Epithelial cell of proximal tubule (primary cell): ENCODE measurements around the gene EPHB1. TPM values are rescaled to one million over a fixed set of nuclear protein-coding genes. Genes with fewer than 3 reads are reported as not detected.

ENCODE experiments used
- DNase-seq: peaks from one replicate; pipeline ENCODE4 v3.0.0-alpha.2; 2011; ENCODE audit warnings: low read depth
- H3K4me3 ChIP-seq: 2 replicates; pipeline ENCODE4 v1.5.1; 2011; ENCODE audit warnings: low read depth, mild to moderate bottlenecking, low read length
- CTCF ChIP-seq: conservative IDR thresholded peaks from 2 replicates; pipeline ENCODE4 v1.5.1; 2012; ENCODE audit warnings: low read depth, mild to moderate bottlenecking, low read length
- total RNA-seq: library from RNA; depleted of rRNA; stranded (reverse); fragments of >200 nt; gene quantifications from 2 replicates; pipeline ENCODE4 v1.2.3, GENCODE V29; 2015

EPHB1 gene
- total RNA-seq, 1 donor from 2014 or later = 1.6 TPM

DNA sequence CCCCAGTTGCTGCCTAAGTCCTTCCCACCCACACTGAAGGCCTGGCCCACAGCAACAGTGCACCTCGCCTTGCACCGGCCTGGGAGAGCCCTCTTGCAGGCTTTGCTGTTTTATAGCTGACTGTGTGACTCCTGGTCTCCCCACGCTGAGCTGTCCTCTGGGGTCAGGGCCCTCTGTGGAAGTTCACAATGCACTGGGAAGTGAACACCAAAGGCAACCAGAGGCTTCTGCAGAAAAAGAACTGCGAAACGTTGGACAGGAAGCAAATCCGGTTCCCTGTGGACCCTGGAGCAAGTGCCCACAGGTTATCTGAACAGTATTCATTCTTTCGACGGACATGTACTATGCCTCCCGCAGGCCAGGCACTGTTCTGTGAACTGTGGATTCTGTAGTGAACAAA is 737 bp upstream of the EPHB1 start:
- no peak for DNase-seq
- no peak for TF ChIP-seq CTCF
- H3K4me3 ChIP-seq = no peak overlapping the region

DNA sequence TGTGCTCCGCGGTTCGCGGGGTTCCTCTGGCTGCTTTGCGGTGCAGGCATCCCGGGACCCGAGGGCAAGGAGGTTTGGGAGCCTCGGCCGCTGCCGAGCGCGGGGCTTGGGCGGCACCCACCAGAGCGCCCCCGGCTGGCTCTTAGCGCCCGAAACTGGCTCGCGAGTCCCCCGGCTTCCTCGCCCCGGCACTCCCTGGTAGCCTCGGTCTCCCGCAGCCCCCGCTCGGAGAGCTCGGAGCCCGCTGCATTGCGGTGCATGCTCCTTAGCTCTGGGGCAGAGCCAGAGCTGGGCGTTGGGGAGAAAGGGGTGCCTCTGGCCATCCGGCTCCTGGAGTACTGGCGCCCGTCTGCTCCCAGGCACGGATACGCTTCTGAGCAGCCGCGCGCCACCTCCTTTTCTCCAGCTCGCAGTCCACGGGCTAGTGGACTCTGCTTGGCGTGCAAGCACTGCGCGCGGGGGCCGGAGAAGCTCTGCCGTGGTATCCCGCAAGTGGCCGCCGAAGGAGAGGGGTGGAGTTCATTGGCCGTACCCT is 753 bp downstream of the EPHB1 start:
- peak; percentile 5 for TF ChIP-seq CTCF
- DNase-seq = no peak
- H3K4me3 ChIP-seq = peak overlapping the region; percentile 74

- no peak for DNase-seq
- H3K4me3 ChIP-seq = peak overlapping the region; percentile 74
- TF ChIP-seq CTCF = no peak
Measured at GRCh38 chr3:134796281-134797056, 1.4 kb downstream of the EPHB1 start.

DNA sequence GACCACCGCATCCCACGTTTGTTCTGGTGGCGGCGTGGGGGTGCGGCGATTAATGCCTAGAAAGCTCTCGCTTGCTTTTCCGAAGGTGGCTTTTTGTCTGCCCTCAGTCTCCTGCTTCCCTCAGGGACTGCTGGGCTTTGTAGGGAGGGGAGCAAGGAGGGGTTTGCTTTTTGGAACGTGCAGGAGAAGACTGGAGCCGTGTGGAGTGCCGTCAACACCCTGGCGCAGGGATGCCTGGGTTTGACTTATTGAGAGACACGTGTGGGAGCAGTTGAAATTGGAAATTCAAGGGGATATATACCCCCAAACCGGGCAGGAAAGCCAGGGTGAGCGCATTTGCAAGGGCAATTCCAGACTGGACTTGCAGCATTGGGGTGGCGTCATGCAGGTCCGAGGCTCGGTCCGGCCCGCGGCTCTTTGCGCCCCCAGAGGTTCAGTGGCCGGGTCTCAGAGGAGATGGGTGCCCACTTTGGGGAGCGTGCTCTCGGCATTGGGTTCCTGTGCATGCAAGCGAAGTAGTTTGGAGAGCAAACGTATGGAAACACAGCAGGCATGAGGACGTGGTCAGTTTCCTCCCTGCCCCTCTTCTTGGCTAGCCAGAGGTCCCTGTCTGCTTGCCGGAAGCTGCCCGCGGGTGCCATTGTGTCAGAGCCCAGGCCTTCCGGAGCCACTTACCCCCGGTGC is 2.1 kb downstream of the EPHB1 start:
- H3K4me3 ChIP-seq = peak overlapping the region; percentile 74
- no peak for DNase-seq
- no peak for TF ChIP-seq CTCF

- no peak for TF ChIP-seq CTCF
- peak overlapping the region; percentile 74 for H3K4me3 ChIP-seq
- no peak for DNase-seq
Measured at GRCh38 chr3:134797741-134798451, 2.8 kb downstream of the EPHB1 start.

DNA sequence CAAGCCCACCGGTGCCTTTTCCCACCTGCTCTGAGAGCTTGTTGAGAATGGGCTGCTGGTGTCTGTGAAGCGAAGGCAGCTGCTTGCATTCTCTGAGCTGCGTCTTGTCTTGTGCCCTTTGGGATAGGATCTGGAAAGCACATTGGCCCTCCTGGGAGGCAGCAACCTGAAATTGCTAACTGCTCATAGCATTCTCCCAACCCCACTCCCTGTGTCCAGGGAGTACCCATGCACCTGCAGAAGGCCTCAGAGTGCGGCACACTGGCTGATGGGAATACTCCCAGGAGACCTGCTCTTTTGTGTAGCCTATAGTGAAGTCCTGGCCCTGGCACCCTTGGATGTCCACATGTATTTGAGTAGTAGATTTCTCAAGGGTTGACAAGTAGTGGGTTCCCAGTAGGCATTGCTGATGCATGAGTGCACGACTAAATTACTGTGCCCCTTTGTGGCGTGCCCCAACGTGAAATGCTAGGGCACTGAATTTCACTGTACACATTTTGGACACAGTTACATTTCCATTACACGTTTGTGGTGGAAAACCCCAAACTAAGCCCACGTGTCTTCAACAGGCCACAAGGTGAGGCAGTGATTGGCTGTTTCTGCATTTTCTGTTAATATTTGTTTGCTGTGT is 3.7 kb downstream of the EPHB1 start:
- no peak for DNase-seq
- TF ChIP-seq CTCF = no peak
- H3K4me3 ChIP-seq = no peak overlapping the region
